Brain microvascular endothelial cell (primary cell): ENCODE data around the gene HLCS.
A peak's percentile ranks its signal among the peaks of the same experiment; 100 is the strongest.

ENCODE experiments used
- DNase-seq: peaks from one replicate; pipeline ENCODE4 v3.0.0-alpha.2; 2020
- H3K27ac ChIP-seq: fragments of 250-450 bp; sonication (Bioruptor Pico); 2 replicates; pipeline ENCODE4 v1.5.1; 2020; ENCODE audit warnings: mild to moderate bottlenecking, moderate library complexity
- H3K27me3 ChIP-seq: fragments of 250-450 bp; sonication (Bioruptor Pico); replicated peaks from 2 replicates; pipeline ENCODE4 v1.5.1; 2020; ENCODE audit warnings: mild to moderate bottlenecking
- H3K36me3 ChIP-seq: fragments of 250-450 bp; sonication (Bioruptor Pico); replicated peaks from 2 replicates; pipeline ENCODE4 v1.5.1; 2020; ENCODE audit warnings: mild to moderate bottlenecking
- H3K4me3 ChIP-seq: 2 replicates; pipeline ENCODE4 v1.5.1; 2011; ENCODE audit warnings: low read depth, mild to moderate bottlenecking, control low read depth, low read length, moderate library complexity
- in situ Hi-C: cut with HindIII; loops from 2 replicates; pipeline ENCODE4 v1.10.0; 2017; ENCODE audit warnings: low sequenced_read_pairs, low pct_ligation_motif_present
- TF ChIP-seq, protein P1 (sequence below): IDR thresholded peaks from 2 replicates; pipeline ENCODE4 v1.5.1; 2011; ENCODE audit warnings: low read depth, mild to moderate bottlenecking, moderate library complexity, low read length, control low read depth, inconsistent platforms; ENCODE audit errors: missing control alignments

Gene HLCS

DNA sequence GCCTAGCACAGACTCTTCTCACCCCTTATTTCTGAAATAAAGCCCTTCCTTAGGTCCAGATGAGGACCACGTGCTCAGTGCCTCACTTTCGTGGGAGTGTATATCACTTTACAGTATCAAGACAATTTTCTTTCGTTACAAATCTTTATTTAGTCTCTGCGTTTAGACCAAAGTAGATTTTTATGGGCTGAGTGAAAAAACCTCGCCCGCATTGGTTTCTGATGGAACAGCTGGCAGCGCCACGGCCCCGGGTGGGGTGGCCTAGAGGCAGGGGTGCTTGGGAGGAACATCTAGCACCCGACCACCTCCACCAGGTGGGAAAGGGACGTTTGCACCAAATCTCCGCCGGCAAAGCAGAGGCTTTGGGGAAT is 260.0 kb downstream of the HLCS start:
- in situ Hi-C loops, result no loop called here
- Histone ChIP-seq H3K36me3 (no peaks in the 10 kb centered on the region), H3K27ac (no peak overlapping the region), H3K27me3 (peaks cover 97% of the 10 kb centered on the region), H3K4me3 (no peak overlapping the region)
- no peak for DNase-seq
- TF ChIP-seq, protein P1, sequence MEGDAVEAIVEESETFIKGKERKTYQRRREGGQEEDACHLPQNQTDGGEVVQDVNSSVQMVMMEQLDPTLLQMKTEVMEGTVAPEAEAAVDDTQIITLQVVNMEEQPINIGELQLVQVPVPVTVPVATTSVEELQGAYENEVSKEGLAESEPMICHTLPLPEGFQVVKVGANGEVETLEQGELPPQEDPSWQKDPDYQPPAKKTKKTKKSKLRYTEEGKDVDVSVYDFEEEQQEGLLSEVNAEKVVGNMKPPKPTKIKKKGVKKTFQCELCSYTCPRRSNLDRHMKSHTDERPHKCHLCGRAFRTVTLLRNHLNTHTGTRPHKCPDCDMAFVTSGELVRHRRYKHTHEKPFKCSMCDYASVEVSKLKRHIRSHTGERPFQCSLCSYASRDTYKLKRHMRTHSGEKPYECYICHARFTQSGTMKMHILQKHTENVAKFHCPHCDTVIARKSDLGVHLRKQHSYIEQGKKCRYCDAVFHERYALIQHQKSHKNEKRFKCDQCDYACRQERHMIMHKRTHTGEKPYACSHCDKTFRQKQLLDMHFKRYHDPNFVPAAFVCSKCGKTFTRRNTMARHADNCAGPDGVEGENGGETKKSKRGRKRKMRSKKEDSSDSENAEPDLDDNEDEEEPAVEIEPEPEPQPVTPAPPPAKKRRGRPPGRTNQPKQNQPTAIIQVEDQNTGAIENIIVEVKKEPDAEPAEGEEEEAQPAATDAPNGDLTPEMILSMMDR, result no peak

DNA sequence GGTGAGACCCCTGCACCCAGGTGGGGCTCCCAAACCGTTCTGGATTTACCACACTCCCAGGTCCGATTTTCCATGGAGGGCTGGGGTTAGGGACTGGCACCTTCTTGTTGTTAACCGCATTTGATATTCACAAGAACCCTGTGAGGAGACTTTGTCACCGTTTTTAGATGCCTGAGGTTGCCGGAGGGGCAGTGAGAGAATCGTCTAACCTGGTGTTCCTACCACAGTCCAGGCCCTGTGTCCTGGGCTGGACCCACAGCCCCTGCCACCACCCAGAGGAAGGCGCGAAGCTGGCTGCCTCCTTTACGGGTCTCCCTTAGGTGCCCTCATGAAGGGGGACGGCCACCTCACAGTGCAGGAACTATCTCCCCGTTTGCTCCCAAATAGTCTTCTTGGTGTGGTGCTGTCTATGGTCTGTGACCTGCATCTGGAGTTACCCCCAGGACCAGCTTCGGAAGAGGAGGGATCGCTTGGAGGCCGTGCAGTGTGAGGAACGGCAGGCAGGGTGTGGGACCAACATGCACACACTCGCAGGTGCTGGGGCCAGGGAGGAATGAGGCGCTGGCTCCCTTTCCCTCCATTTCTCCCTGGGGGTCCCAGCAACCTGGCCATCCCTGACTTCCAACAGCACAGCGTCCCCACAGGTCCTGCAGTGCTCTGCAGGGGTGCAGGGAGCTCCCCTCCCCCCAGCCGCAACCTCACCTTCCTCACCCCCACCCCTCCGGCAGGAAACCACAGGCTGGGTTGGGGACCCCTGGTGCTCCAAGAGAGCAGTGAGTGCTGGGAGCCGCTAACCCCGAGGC is 260.6 kb downstream of the HLCS start:
- in situ Hi-C loops, result no loop called here
- no peak overlapping the region for H3K27ac ChIP-seq
- TF ChIP-seq, protein P1, result peak; percentile 41
- DNase-seq, result no peak
- no peaks in the 10 kb centered on the region for H3K36me3 ChIP-seq
- no peak overlapping the region for H3K4me3 ChIP-seq
- peaks cover 97% of the 10 kb centered on the region for H3K27me3 ChIP-seq

DNA sequence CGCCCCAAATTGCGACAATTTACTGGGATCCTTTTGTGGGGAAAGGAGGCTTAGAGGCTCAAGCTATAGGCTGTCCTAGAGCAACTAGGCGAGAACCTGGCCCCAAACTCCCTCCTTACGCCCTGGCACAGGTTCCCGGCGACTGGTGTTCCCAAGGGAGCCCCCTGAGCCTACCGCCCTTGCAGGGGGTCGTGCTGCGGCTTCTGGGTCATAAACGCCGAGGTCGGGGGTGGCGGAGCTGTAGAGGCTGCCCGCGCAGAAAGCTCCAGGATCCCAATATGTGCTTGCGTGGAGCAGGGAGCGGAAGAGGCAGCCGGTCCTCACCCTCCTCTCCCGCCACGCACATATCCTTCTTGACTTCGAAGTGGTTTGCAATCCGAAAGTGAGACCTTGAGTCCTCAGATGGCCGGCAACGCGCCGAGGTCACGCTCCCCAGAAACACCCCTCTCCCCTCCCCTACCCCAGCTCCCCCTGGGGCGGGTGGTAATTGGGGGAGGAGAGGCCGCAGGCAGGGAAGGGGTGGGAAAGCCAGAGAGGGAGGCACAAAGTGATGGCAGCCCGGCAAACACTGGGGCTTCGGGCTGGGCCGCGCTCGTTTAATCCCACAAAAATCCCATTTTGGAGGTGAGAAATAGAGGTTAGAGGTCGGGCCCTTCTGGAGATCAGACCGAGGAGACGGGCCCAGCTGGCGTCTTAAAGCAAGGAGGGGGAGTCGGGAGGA is 261.4 kb downstream of the HLCS start:
- in situ Hi-C loops, result no loop called here
- no peak for DNase-seq
- Histone ChIP-seq H3K27me3 (peaks cover 97% of the 10 kb centered on the region), H3K27ac (no peak overlapping the region), H3K4me3 (no peak overlapping the region), H3K36me3 (no peaks in the 10 kb centered on the region)
- TF ChIP-seq, protein P1, result no peak

DNA sequence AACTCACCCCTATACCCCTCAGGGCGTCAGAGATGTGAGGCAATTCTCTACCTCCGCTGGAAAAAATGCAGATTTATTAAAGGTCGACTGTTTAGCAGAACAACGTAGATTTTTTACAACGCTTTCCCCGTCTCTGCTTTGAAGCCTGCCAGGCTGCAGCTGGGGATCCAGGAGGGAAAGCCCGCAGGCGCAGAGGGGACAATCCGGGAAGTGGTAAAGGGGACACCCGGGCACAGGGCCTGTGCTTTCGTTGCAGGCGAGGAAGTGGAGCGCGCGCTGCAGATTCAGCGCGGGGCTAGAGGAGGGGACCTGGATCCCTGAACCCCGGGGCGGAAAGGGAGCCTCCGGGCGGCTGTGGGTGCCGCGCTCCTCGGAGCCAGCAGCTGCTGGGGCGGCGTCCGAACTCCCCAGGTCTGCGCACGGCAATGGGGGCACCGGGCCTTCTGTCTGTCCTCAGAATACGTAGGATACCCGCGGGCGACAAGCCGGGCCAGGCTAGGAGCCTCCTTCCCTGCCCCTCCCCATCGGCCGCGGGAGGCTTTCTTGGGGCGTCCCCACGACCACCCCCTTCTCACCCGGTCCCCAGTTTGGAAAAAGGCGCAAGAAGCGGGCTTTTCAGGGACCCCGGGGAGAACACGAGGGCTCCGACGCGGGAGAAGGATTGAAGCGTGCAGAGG is 262.1 kb downstream of the HLCS start:
- DNase-seq, result no peak
- H3K27me3 ChIP-seq, result peaks cover 97% of the 10 kb centered on the region
- in situ Hi-C loops, result no loop called here
- TF ChIP-seq, protein P1, result no peak
- H3K4me3 ChIP-seq, result no peak overlapping the region
- H3K27ac ChIP-seq, result no peak overlapping the region
- no peaks in the 10 kb centered on the region for H3K36me3 ChIP-seq

DNA sequence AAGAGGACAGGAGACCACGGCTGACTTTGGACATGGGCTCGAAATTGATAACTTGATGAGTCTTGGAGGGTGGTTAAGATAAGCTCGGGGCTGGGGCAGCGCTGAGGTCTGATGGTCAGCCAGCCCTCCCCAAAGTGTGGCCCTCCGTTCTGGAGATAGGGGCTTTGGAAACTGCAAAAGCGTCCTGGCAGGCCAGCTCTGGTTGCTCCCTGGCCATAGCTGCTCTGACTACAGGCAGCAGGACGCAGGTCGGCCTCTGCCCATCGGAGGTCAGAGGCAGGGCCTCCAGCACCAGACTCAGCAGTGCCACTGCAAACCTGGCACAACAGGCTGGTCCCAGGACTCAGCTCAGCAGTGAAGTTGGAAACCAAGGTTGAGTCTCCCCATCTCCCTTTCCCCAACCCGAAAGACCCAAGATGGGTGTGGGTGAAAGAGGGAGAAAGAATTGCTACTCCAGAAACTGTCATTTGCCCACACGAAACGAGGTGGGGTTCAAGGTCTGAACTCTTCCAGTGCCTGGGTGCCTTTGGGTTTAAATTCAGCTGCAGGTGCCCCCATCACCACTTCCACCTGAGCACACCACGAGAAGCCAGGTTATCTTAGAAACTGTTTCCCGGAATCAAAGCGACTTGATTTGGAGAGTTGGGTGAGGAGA is 262.7 kb downstream of the HLCS start:
- DNase-seq, result no peak
- TF ChIP-seq, protein P1, result no peak
- in situ Hi-C loops, result no loop called here
- Histone ChIP-seq H3K4me3 (no peak overlapping the region), H3K36me3 (no peaks in the 10 kb centered on the region), H3K27ac (no peak overlapping the region), H3K27me3 (peaks cover 95% of the 10 kb centered on the region)
